GM23248 (cell line): ENCODE results near the gene CASP7.

ENCODE experiments used
- EZH2 ChIP-seq: fragments of 200-600 bp; sonication (generic); IDR thresholded peaks from 2 replicates; pipeline ENCODE4 v1.6.1; 2018; ENCODE audit warnings: antibody characterized with exemption, mild to moderate bottlenecking; ENCODE audit not compliant: insufficient read depth, poor library complexity, severe bottlenecking
- EZH2phosphoT487 ChIP-seq: fragments of 200-600 bp; sonication (generic); IDR thresholded peaks from 2 replicates; pipeline ENCODE4 v1.6.1; 2018; ENCODE audit warnings: antibody characterized with exemption, moderate library complexity, mild to moderate bottlenecking, low read depth; ENCODE audit not compliant: insufficient read depth

- TF ChIP-seq EZH2 (no peak), EZH2phosphoT487 (no peak)
Observed at GRCh38 chr10:113762083-113762482, 82.4 kb downstream of the CASP7 start.
